Peyer's patch (tissue), 4 donors: ENCODE data around the gene SINHCAF.

Experiments
- CTCF ChIP-seq, 6 experiments: fragments of 450-650 bp in 4 of 6; fragments of 200-600 bp in 2 of 6; sonication (generic) in 1 of 6; IDR thresholded peaks; one replicate each; pipeline ENCODE4 v1.5.1; 2017 to 2019; ENCODE audit warnings: antibody characterized with exemption in 6 of 6, mild to moderate bottlenecking in 3 of 6, moderate library complexity in 1 of 6
- POLR2A ChIP-seq, 2 donors: fragments of 450-650 bp; IDR thresholded peaks; one replicate each; pipeline ENCODE4 v1.5.1; 2017; ENCODE audit warnings: antibody characterized with exemption in 2 of 2, mild to moderate bottlenecking in 2 of 2, moderate library complexity in 2 of 2

DNA sequence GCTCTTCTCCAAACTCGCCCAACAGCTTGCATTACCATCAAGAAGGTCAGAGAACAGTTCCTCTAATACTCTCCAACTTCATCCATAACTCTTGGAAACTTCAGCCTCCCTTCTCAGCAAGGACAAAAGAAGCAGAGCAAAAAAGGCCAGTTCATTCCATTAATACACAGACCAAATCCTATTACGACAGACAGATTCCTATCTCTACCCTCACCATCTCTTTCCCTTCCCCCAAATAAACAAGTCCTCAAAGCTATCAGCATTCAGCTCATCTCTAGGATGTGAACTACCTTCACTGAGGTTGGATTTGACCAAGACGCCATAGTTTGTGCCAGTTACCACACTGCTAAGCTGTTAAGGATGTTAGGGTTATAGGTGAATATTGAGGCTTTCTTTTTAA lies 25.2 kb downstream of the SINHCAF start:
- TF ChIP-seq CTCF (IDR thresholded peaks at IDR 0.05) (no peak), POLR2A (IDR thresholded peaks at IDR 0.05) (no peak)
